GM12878 (cell line): ENCODE measurements around the gene ZDHHC9. TPM values are rescaled to one million over a fixed set of nuclear protein-coding genes. Genes with fewer than 3 reads are reported as not detected.

Experiments used
- ATAC-seq: fragments of 200-7000 bp; cut with Tn5 transposase; 3 replicates; pipeline ENCODE4 v1.9.1; 2020; ENCODE audit warnings: mild to moderate bottlenecking, moderate library complexity
- BruUV-seq: library from RNA; stranded (reverse); fragments of 400-500 nt; replicated peaks from 2 replicates; lab custom pipeline; 2021; lab: Mats Ljungman, UMichigan
- CTCF ChIA-PET: fragments of 300-600 bp; sonication (Branson Sonifier 250); formaldehyde crosslinking; extraction: SDS; loops from one replicate; lab custom pipeline; 2021; ENCODE audit warnings: inconsistent platforms; lab: Yijun Ruan, JAX
- POLR2A ChIA-PET: fragments of 350-600 bp; formaldehyde crosslinking; extraction: SDS; loops from one replicate; lab custom pipeline; 2021; ENCODE audit warnings: inconsistent platforms; lab: Charles Lee
- RAD21 ChIA-PET: fragments of 300-600 bp; sonication (Branson Sonifier 250); formaldehyde crosslinking; loops from one replicate; lab custom pipeline; 2023; ENCODE audit warnings: antibody characterized with exemption; ENCODE audit not compliant: unreplicated experiment; lab: Charles Lee
- SMC1A ChIA-PET: fragments of 300-600 bp; sonication (Branson Sonifier 250); formaldehyde crosslinking; loops from one replicate; lab custom pipeline; 2023; ENCODE audit not compliant: unreplicated experiment, uncharacterized antibody; lab: Charles Lee
- DNase-seq: peaks from one replicate; pipeline ENCODE4 v3.0.0-alpha.2; 2011; ENCODE audit warnings: low read depth, low spot score
- FAIRE-seq: peaks from 3 replicates; lab custom pipeline; 2011; peaks lifted over from hg19 to GRCh38; lab: Jason Lieb, UNC
- H2AFZ ChIP-seq: 2 replicates; pipeline ENCODE4 v1.6.0; 2011; ENCODE audit warnings: low read depth, low read length, control low read depth; ENCODE audit not compliant: control insufficient read depth
- H3K27ac ChIP-seq: 2 replicates; pipeline ENCODE4 v1.5.1; 2011; ENCODE audit warnings: control low read depth; ENCODE audit not compliant: control insufficient read depth, insufficient read depth
- H3K27me3 ChIP-seq, 2 experiments: replicated peaks in 1 of 2; 2 replicates each; pipeline versions ENCODE4 v1.6.0 to v1.6.1; 2011; ENCODE audit warnings: low read length in 1 of 2; ENCODE audit not compliant: control insufficient read depth in 2 of 2, insufficient read depth in 2 of 2
- H3K36me3 ChIP-seq, 2 experiments: 2 replicates each; pipeline ENCODE4 v1.5.1; 2011; ENCODE audit warnings: low read length in 1 of 2; ENCODE audit not compliant: control insufficient read depth in 2 of 2, insufficient read depth in 2 of 2
- H3K4me1 ChIP-seq: 2 replicates; pipeline ENCODE4 v1.6.1; 2011; ENCODE audit warnings: mild to moderate bottlenecking, low read length, moderate library complexity, mixed read lengths; ENCODE audit not compliant: control insufficient read depth, insufficient read depth
- H3K4me2 ChIP-seq: 2 replicates; pipeline ENCODE4 v1.6.0; 2011; ENCODE audit warnings: control low read depth; ENCODE audit not compliant: control insufficient read depth, insufficient read depth
- H3K4me3 ChIP-seq: fragments of 200-600 bp; sonication (generic); 2 replicates; pipeline ENCODE4 v1.5.1; 2016
- H3K79me2 ChIP-seq: 2 replicates; pipeline ENCODE4 v1.6.0; 2011; ENCODE audit warnings: low read length; ENCODE audit not compliant: control insufficient read depth, insufficient read depth
- H3K9ac ChIP-seq: 2 replicates; pipeline ENCODE4 v1.8.0; 2011; ENCODE audit warnings: low read length, control low read depth, mixed read lengths; ENCODE audit not compliant: control insufficient read depth, insufficient read depth
- H3K9me3 ChIP-seq: replicated peaks from 3 replicates; pipeline ENCODE4 v1.5.1; 2011; ENCODE audit warnings: mild to moderate bottlenecking, low read length; ENCODE audit not compliant: control insufficient read depth, insufficient read depth
- H4K20me1 ChIP-seq: 2 replicates; pipeline ENCODE4 v1.6.0; 2011; ENCODE audit not compliant: control insufficient read depth, insufficient read depth
- CHD1 ChIP-seq: IDR thresholded peaks from 2 replicates; pipeline ENCODE4 v1.6.1; 2012; ENCODE audit warnings: low read depth, low read length, improper control_type of control experiment
- EED ChIP-seq: sonication (generic); IDR thresholded peaks from 2 replicates; pipeline ENCODE4 v1.6.1; 2016; ENCODE audit warnings: antibody characterized with exemption, low read depth
- ELK1 ChIP-seq: IDR thresholded peaks from 2 replicates; pipeline ENCODE4 v1.6.1; 2012; ENCODE audit warnings: low read depth, low read length, improper control_type of control experiment
- GATAD2B ChIP-seq: fragments of 450-650 bp; conservative IDR thresholded peaks from 2 replicates; pipeline ENCODE4 v1.6.1; 2017; ENCODE audit warnings: low read depth, mild to moderate bottlenecking, moderate library complexity
- IRF5 ChIP-seq: fragments of 450-650 bp; IDR thresholded peaks from 2 replicates; pipeline ENCODE4 v1.6.1; 2017; ENCODE audit warnings: borderline replicate concordance
- NFXL1 ChIP-seq: fragments of 450-650 bp; IDR thresholded peaks from 2 replicates; pipeline ENCODE4 v1.6.1; 2017; ENCODE audit warnings: antibody characterized with exemption, mild to moderate bottlenecking, borderline replicate concordance
- PBX3 ChIP-seq: IDR thresholded peaks from 2 replicates; pipeline ENCODE4 v1.6.1; 2011; ENCODE audit warnings: mild to moderate bottlenecking, low read depth, low read length, moderate library complexity; ENCODE audit not compliant: insufficient replicate concordance
- POLR2AphosphoS5 ChIP-seq: IDR thresholded peaks from 2 replicates; pipeline ENCODE4 v1.6.1; 2011; ENCODE audit warnings: mild to moderate bottlenecking, low read length, inconsistent platforms
- RUNX3 ChIP-seq: IDR thresholded peaks from 2 replicates; pipeline ENCODE4 v1.6.1; 2012; ENCODE audit warnings: low read length, inconsistent platforms
- SMAD1 ChIP-seq: fragments of 450-650 bp; IDR thresholded peaks from 2 replicates; pipeline ENCODE4 v1.6.1; 2018; ENCODE audit warnings: mild to moderate bottlenecking, low read depth; ENCODE audit not compliant: partially characterized antibody
- WRNIP1 ChIP-seq: IDR thresholded peaks from 2 replicates; pipeline ENCODE4 v1.6.1; 2011; ENCODE audit warnings: low read depth, low read length, improper control_type of control experiment, borderline replicate concordance
- ZNF274 ChIP-seq: IDR thresholded peaks from one replicate; pipeline ENCODE4 v1.8.0; 2011; ENCODE audit not compliant: insufficient read length, insufficient read depth
- WGBS: methylation state at CpG from one replicate; pipeline ENCODE4 v1.1.6; 2016; ENCODE audit warnings: low lambda C conversion rate; ENCODE audit not compliant: insufficient replicate concordance, insufficient coverage; ENCODE audit errors: missing lambda C conversion rate; 5-methylcytosine and 5-hydroxymethylcytosine counted together
- in situ Hi-C: fragments of 300-500 bp; cut with MboI; formaldehyde crosslinking; loops from 9 replicates; pipeline ENCODE4 v1.14.3; 2018; ENCODE audit warnings: mixed read lengths
- intact Hi-C: fragments of 100-400 bp; cut with micrococcal nuclease; formaldehyde crosslinking; loops from one replicate; pipeline ENCODE4 v1.14.2; 2022; ENCODE audit not compliant: unreplicated experiment
- polyA plus RNA-seq, 11 experiments: library from polyadenylated mRNA; depleted of rRNA in 4 of 11; unstranded in 6 of 11; stranded (reverse) in 5 of 11; fragments of >200 nt; fragmentation: Nextera tagmentation in 4 of 11; fragmentation: Illumina TruSeq in 1 of 11; extraction: Ambion mirVana in 4 of 11; extraction: Trizol in 1 of 11; gene quantifications; 1 replicate in 1 of 11; 2 replicates in 10 of 11; pipeline versions ENCODE4 v1.2.1 to v1.2.3, GENCODE V29; 2011 to 2016; ENCODE audit warnings: inconsistent platforms in 2 of 11, missing spikeins in 2 of 11, low read depth in 1 of 11
- total RNA-seq, 4 experiments: library from RNA; depleted of rRNA in 3 of 4; stranded (reverse); fragments of >200 nt in 3 of 4; fragmentation: Illumina TruSeq in 1 of 4; extraction: Trizol in 1 of 4; gene quantifications; 2 replicates each; pipeline versions ENCODE4 v1.2.1 to v1.2.3, GENCODE V29; 2013 to 2021

The ZDHHC9 gene
- total and polyA plus RNA-seq, 10 of the 15 experiments (the other 5 are each of a cell fraction or from before 2014, with no cell fraction given) = 1.8 to 13.0 (median 5.4) TPM

GRCh38 chrX:129798888-129799287 is 44.8 kb downstream of the ZDHHC9 start:
- CTCF ChIA-PET = no interaction called here
- DNase-seq = no peak
- no TSS peak for BruUV-seq
- Histone ChIP-seq H3K9me3 (no peaks in the 10 kb centered on the region), H3K9ac (no peak overlapping the region)
- in situ Hi-C loops = no loop called here
- TF ChIP-seq PBX3 (no peak), EED (no peak)
- TF ChIP-seq, all 136 proteins: peak for 0
- intact Hi-C loops = no loop called here
- FAIRE-seq (no peak), ATAC-seq (peak; percentile 38; the same call in 2 of the 3 replicates)
- RAD21 ChIA-PET = interaction anchor here (1.6 to 3.0 kb wide), 2 partner anchors 12 to 43 kb away, joined by 3 to 11 read pairs; no protein-coding TSS in a partner anchor
- Histone ChIP-seq H2AFZ (no peak overlapping the region), H4K20me1 (no peaks in the 10 kb centered on the region), H3K4me1 (no peaks in the 10 kb centered on the region), H3K79me2 (no peaks in the 10 kb centered on the region), H3K36me3 (peaks cover 6 to 17% of the 10 kb centered on the region in 2 experiments; a peak in 3 of 4 replicates), H3K4me2 (no peak overlapping the region), H3K4me3 (no peak overlapping the region), H3K27me3 (no peaks in the 10 kb centered on the region), H3K27ac (no peak overlapping the region)
- SMC1A ChIA-PET = interaction anchor here (1.0 to 2.7 kb wide), 6 partner anchors 12 to 152 kb away, joined by 3 to 10 read pairs (median 3); no protein-coding TSS in a partner anchor
- POLR2A ChIA-PET = interaction anchor here (1.8 kb wide), 1 partner anchor 27 kb away, joined by 5 read pairs; no protein-coding TSS in a partner anchor
- 58% methylated on average over 5 of the region's 5 CpGs for WGBS

- 54% methylated on average over 3 of the region's 3 CpGs for WGBS
- ChIA-PET RAD21 (interaction anchor here (1.6 to 3.0 kb wide), 2 partner anchors 11 to 43 kb away, joined by 3 to 11 read pairs; no protein-coding TSS in a partner anchor), CTCF (interaction anchor here (1.1 kb wide), 1 partner anchor 11 kb away, joined by 3 read pairs; no protein-coding TSS in a partner anchor), POLR2A (interaction anchor here (1.8 kb wide), 1 partner anchor 27 kb away, joined by 5 read pairs; no protein-coding TSS in a partner anchor), SMC1A (interaction anchor here (1.0 to 2.7 kb wide), 6 partner anchors 11 to 41 kb away, joined by 3 to 10 read pairs (median 3); no protein-coding TSS in a partner anchor)
- intact Hi-C loops = no loop called here
- BruUV-seq = no TSS peak
- no peak overlapping the region for H2AFZ ChIP-seq
- H4K20me1 ChIP-seq = no peaks in the 10 kb centered on the region
- no peak overlapping the region for H3K27ac ChIP-seq
- in situ Hi-C loops = no loop called here
- no peak overlapping the region for H3K9ac ChIP-seq
- DNase-seq (no peak), FAIRE-seq (no peak), ATAC-seq (peak; percentile 16; the same call in 2 of the 3 replicates)
- no peaks in the 10 kb centered on the region for H3K27me3 ChIP-seq
- peaks cover 11 to 19% of the 10 kb centered on the region in 2 experiments; a peak in 3 of 4 replicates for H3K36me3 ChIP-seq
- no peaks in the 10 kb centered on the region for H3K4me1 ChIP-seq
- no peak overlapping the region for H3K4me2 ChIP-seq
- no peaks in the 10 kb centered on the region for H3K9me3 ChIP-seq
- no peaks in the 10 kb centered on the region for H3K79me2 ChIP-seq
- no peak overlapping the region for H3K4me3 ChIP-seq
- TF ChIP-seq SMAD1 (no peak), NFXL1 (no peak), RUNX3 (no peak), GATAD2B (no peak), CHD1 (no peak), WRNIP1 (no peak), IRF5 (no peak), POLR2AphosphoS5 (no peak; the same call in 1 of the 2 replicates), ZNF274 (no peak), ELK1 (no peak)
Measured at GRCh38 chrX:129798456-129798855, 45.2 kb downstream of the ZDHHC9 start.
